H1 (cell line): Measurements from ENCODE around the gene KRTAP5-8. TPM values are rescaled to one million over a fixed set of nuclear protein-coding genes. Genes with fewer than 3 reads are reported as not detected.

ENCODE experiments used
- CTCF ChIA-PET: fragments of 300-600 bp; sonication (Branson Sonifier 250); formaldehyde crosslinking; loops from one replicate; lab custom pipeline; 2021; ENCODE audit not compliant: partially characterized antibody; lab: Charles Lee
- POLR2A ChIA-PET: fragments of 300-600 bp; sonication (Branson Sonifier 250); formaldehyde crosslinking; loops from one replicate; lab custom pipeline; 2021; ENCODE audit warnings: inconsistent platforms; ENCODE audit not compliant: partially characterized antibody; lab: Charles Lee
- DNase-seq, 2 experiments: peaks; one replicate each; pipeline versions ENCODE4 v3.0.0 to v3.0.0-alpha.2; 2010 to 2022; ENCODE audit warnings: low spot score in 2 of 2, low read depth in 1 of 2, mixed read lengths in 1 of 2
- FAIRE-seq: peaks from 2 replicates; lab custom pipeline; 2011; peaks lifted over from hg19 to GRCh38; lab: Jason Lieb, UNC
- H2AFZ ChIP-seq: 2 replicates; pipeline ENCODE4 v1.8.1; 2012; ENCODE audit warnings: low read length, inconsistent platforms
- H2AK5ac ChIP-seq: 2 replicates; pipeline ENCODE4 v1.6.1; 2013; ENCODE audit warnings: low read depth, low read length
- H2BK120ac ChIP-seq: replicated peaks from 2 replicates; pipeline ENCODE3; 2013; ENCODE audit warnings: low read depth, low read length, inconsistent platforms
- H2BK12ac ChIP-seq: 2 replicates; pipeline ENCODE4 v1.6.1; 2013; ENCODE audit warnings: low read depth, low read length
- H2BK15ac ChIP-seq: 2 replicates; pipeline ENCODE4 v1.6.1; 2013; ENCODE audit warnings: low read length
- H2BK20ac ChIP-seq: 2 replicates; pipeline ENCODE4 v1.6.1; 2013; ENCODE audit warnings: low read length
- H2BK5ac ChIP-seq: 2 replicates; pipeline ENCODE4 v1.6.1; 2013; ENCODE audit warnings: low read depth, low read length
- H3K14ac ChIP-seq: 2 replicates; pipeline ENCODE4 v1.6.1; 2013; ENCODE audit warnings: inconsistent platforms; ENCODE audit not compliant: insufficient read length
- H3K18ac ChIP-seq: 2 replicates; pipeline ENCODE4 v1.6.1; 2013; ENCODE audit warnings: low read length; ENCODE audit errors: extremely low read depth
- H3K23ac ChIP-seq: 2 replicates; pipeline ENCODE4 v1.6.1; 2013; ENCODE audit warnings: inconsistent platforms; ENCODE audit not compliant: insufficient read length
- H3K23me2 ChIP-seq: 2 replicates; pipeline ENCODE4 v1.6.1; 2013; ENCODE audit warnings: low read depth, low read length
- H3K27ac ChIP-seq: 2 replicates; pipeline ENCODE4 v1.6.1; 2011; ENCODE audit warnings: low read depth, low read length, inconsistent platforms
- H3K27me3 ChIP-seq, 4 experiments: replicated peaks in 1 of 4; 1 replicate in 1 of 4; 2 replicates in 3 of 4; pipeline versions ENCODE4 v1.6.1 to v1.8.1; 2011 to 2013; ENCODE audit warnings: low read length in 3 of 4, mild to moderate bottlenecking in 3 of 4, inconsistent platforms in 2 of 4, mixed read lengths in 2 of 4, moderate library complexity in 1 of 4; ENCODE audit not compliant: control insufficient read depth in 3 of 4, insufficient read depth in 3 of 4; ENCODE audit errors: extremely low read depth in 1 of 4
- H3K36me3 ChIP-seq, 4 experiments: 2 replicates each; pipeline versions ENCODE4 v1.6.1 to v1.8.1; 2011 to 2013; ENCODE audit warnings: mild to moderate bottlenecking in 4 of 4, low read length in 3 of 4, moderate library complexity in 2 of 4, control low read depth in 1 of 4, inconsistent platforms in 1 of 4; ENCODE audit not compliant: insufficient read depth in 4 of 4, control insufficient read depth in 2 of 4
- H3K4ac ChIP-seq: replicated peaks from 2 replicates; pipeline ENCODE3; 2013; ENCODE audit warnings: low read length, low read depth, mixed read lengths, inconsistent platforms; ENCODE audit not compliant: insufficient read length
- H3K4me1 ChIP-seq, 4 experiments: replicated peaks in 1 of 4; 1 replicate in 1 of 4; 2 replicates in 3 of 4; pipeline versions ENCODE4 v1.6.1 to v1.8.1; 2011 to 2013; ENCODE audit warnings: low read length in 3 of 4, inconsistent platforms in 2 of 4, mixed read lengths in 1 of 4; ENCODE audit not compliant: insufficient read depth in 4 of 4, control insufficient read depth in 3 of 4
- H3K4me2 ChIP-seq, 2 experiments: 2 replicates each; pipeline versions ENCODE4 v1.6.1 to v1.8.1; 2011 to 2013; ENCODE audit warnings: low read depth in 2 of 2, low read length in 2 of 2, control low read depth in 1 of 2, inconsistent platforms in 1 of 2, mild to moderate bottlenecking in 1 of 2; ENCODE audit not compliant: insufficient read depth in 1 of 2
- H3K4me3 ChIP-seq, 4 experiments: fragments of 200-600, 300-600 bp in 1 of 4; sonication (generic), shearing (Covaris generic), sonication (Bioruptor Twin) in 1 of 4; 2 replicates each; pipeline versions ENCODE4 v1.5.1 to v1.8.1; 2011 to 2016; ENCODE audit warnings: low read length in 4 of 4, low read depth in 3 of 4, control low read depth in 2 of 4, inconsistent platforms in 2 of 4, mild to moderate bottlenecking in 2 of 4, mixed read lengths in 1 of 4, moderate library complexity in 1 of 4; ENCODE audit not compliant: insufficient read depth in 2 of 4; ENCODE audit errors: extremely low read depth in 1 of 4
- H3K56ac ChIP-seq: replicated peaks from 2 replicates; pipeline ENCODE3; 2013; ENCODE audit warnings: low read depth, mild to moderate bottlenecking, mixed read lengths, low read length, inconsistent platforms; ENCODE audit not compliant: insufficient read length
- H3K79me1 ChIP-seq: 2 replicates; pipeline ENCODE4 v1.6.1; 2013; ENCODE audit warnings: low read depth, low read length, control low read depth
- H3K79me2 ChIP-seq, 2 experiments: 2 replicates each; pipeline versions ENCODE4 v1.6.1 to v1.8.1; 2012 to 2013; ENCODE audit warnings: low read length in 2 of 2, mild to moderate bottlenecking in 2 of 2, inconsistent platforms in 1 of 2; ENCODE audit not compliant: insufficient read depth in 2 of 2, control insufficient read depth in 1 of 2
- H3K9ac ChIP-seq, 4 experiments: replicated peaks in 1 of 4; 1 replicate in 1 of 4; 2 replicates in 3 of 4; pipeline versions ENCODE4 v1.6.1 to v1.8.1; 2011 to 2013; ENCODE audit warnings: low read depth in 3 of 4, low read length in 3 of 4, control low read depth in 2 of 4, mild to moderate bottlenecking in 2 of 4, moderate library complexity in 2 of 4, inconsistent platforms in 1 of 4; ENCODE audit errors: extremely low read depth in 1 of 4
- H3K9me3 ChIP-seq, 2 experiments: 2 replicates each; pipeline versions ENCODE4 v1.6.1 to v1.8.1; 2012 to 2013; ENCODE audit warnings: mild to moderate bottlenecking in 2 of 2, moderate library complexity in 2 of 2, control low read depth in 1 of 2, inconsistent platforms in 1 of 2, low read depth in 1 of 2, low read length in 1 of 2, mixed read lengths in 1 of 2; ENCODE audit not compliant: insufficient read depth in 2 of 2
- H4K20me1 ChIP-seq, 2 experiments: replicated peaks in 1 of 2; 2 replicates each; pipeline versions ENCODE3 to v1.8.1; 2011 to 2013; ENCODE audit warnings: inconsistent platforms in 2 of 2, low read length in 2 of 2, mild to moderate bottlenecking in 1 of 2; ENCODE audit not compliant: insufficient read depth in 2 of 2, control insufficient read depth in 1 of 2
- H4K5ac ChIP-seq: 2 replicates; pipeline ENCODE4 v1.6.1; 2013; ENCODE audit warnings: low read length, low read depth, mixed read lengths, inconsistent platforms; ENCODE audit not compliant: insufficient read length
- H4K8ac ChIP-seq: 2 replicates; pipeline ENCODE4 v1.8.0; 2013; ENCODE audit warnings: mild to moderate bottlenecking, moderate library complexity, low read length, inconsistent platforms; ENCODE audit not compliant: insufficient read depth; ENCODE audit errors: extremely low read depth
- H4K91ac ChIP-seq: replicated peaks from 2 replicates; pipeline ENCODE3; 2013; ENCODE audit warnings: low read length, mixed read lengths, inconsistent platforms; ENCODE audit not compliant: insufficient read length
- HDAC2 ChIP-seq, 2 experiments: fragments of 300-600 bp in 1 of 2; sonication (generic) in 1 of 2; IDR thresholded peaks; 2 replicates each; pipeline ENCODE4 v1.6.1; 2011 to 2012; ENCODE audit warnings: low read depth in 2 of 2, low read length in 2 of 2, mild to moderate bottlenecking in 2 of 2, moderate library complexity in 2 of 2, borderline replicate concordance in 1 of 2, inconsistent platforms in 1 of 2
- MAFK ChIP-seq: IDR thresholded peaks from 2 replicates; pipeline ENCODE4 v1.6.1; 2012; ENCODE audit warnings: low read depth, mild to moderate bottlenecking, improper control_type of control experiment, low read length
- SAP30 ChIP-seq: fragments of 300-600 bp; sonication (generic); IDR thresholded peaks from 2 replicates; pipeline ENCODE4 v1.7.1; 2012; ENCODE audit warnings: low read length, moderate library complexity, mild to moderate bottlenecking, inconsistent platforms; ENCODE audit not compliant: insufficient read depth, insufficient replicate concordance
- SP2 ChIP-seq: IDR thresholded peaks from 2 replicates; pipeline ENCODE4 v1.6.1; 2012; ENCODE audit warnings: mild to moderate bottlenecking, low read length, inconsistent platforms
- SP4 ChIP-seq: IDR thresholded peaks from 2 replicates; pipeline ENCODE4 v1.6.1; 2012; ENCODE audit warnings: low read length, inconsistent platforms
- WGBS, 2 experiments: shearing (Covaris generic) in 1 of 2; methylation state at CpG; one replicate each; pipeline versions ENCODE4 v1.1.6 to v1.1.7; 2013 to 2015; ENCODE audit warnings: low lambda C conversion rate in 2 of 2, mixed read lengths in 2 of 2, inconsistent platforms in 1 of 2, low coverage in 1 of 2, missing lambda C conversion rate in 1 of 2; ENCODE audit not compliant: insufficient replicate concordance in 2 of 2, insufficient coverage in 1 of 2, insufficient read length in 1 of 2; ENCODE audit errors: extremely low coverage in 1 of 2, missing lambda C conversion rate in 1 of 2; 5-methylcytosine and 5-hydroxymethylcytosine counted together
- polyA plus RNA-seq, 7 experiments: library from polyadenylated mRNA; depleted of rRNA in 3 of 7; stranded (reverse) in 5 of 7; unstranded in 2 of 7; fragments of >200 nt in 5 of 7; fragments of 200-250 nt in 2 of 7; gene quantifications; 1 replicate in 5 of 7; 2 replicates in 1 of 7; 4 replicates in 1 of 7; pipeline versions ENCODE4 v1.2.1 to v1.2.3, GENCODE V29; 2011 to 2013; ENCODE audit warnings: missing spikeins in 2 of 7, mixed read lengths in 2 of 7
- total RNA-seq: library from RNA; stranded (reverse); fragmentation: NEBNext Ultra II Directional; extraction: Animal tissue kit (Norgen Biotek cat#: 25700); gene quantifications from 2 replicates; pipeline ENCODE4 v1.2.1, GENCODE V29; 2021

KRTAP5-8 gene
- total and polyA plus RNA-seq, 2 of the 8 experiments (the other 6 are each of a cell fraction or from before 2014, with no cell fraction given), result not detected

DNA sequence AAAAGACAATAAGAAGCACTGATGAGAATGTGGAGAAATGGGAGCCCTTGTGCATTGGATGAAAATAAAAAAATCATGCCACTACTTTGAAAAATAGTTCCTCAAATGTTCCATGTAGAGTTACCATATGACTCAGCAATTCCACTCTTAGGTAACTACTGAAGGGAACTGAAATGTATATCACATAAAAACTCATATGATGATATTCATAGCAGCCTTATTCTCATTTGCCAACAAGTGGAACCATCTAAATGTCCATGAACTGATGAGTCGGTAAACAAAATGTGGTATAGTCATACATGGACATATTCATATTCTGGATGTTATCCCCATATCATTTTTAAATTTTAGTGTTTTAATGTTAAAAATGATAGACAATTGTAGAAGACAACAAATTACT is 13.9 kb downstream of the KRTAP5-8 start:
- no peaks in the 10 kb centered on the region for H3K27me3 ChIP-seq
- H2AK5ac ChIP-seq, result no peak overlapping the region
- CTCF ChIA-PET, result interaction anchor here (4.0 kb wide), 1 partner anchor 12 kb away, joined by 15 read pairs; no protein-coding TSS in a partner anchor
- no peaks in the 10 kb centered on the region for H3K79me2 ChIP-seq
- H3K18ac ChIP-seq, result no peak overlapping the region
- H2BK5ac ChIP-seq, result no peak overlapping the region
- no peak overlapping the region for H2BK120ac ChIP-seq
- H3K56ac ChIP-seq, result no peak overlapping the region
- POLR2A ChIA-PET, result no interaction called here
- H3K23ac ChIP-seq, result no peak overlapping the region
- H3K36me3 ChIP-seq, result no peaks in the 10 kb centered on the region
- H3K27ac ChIP-seq, result no peak overlapping the region
- no peak overlapping the region for H4K5ac ChIP-seq
- peaks cover 2% of the 10 kb centered on the region; the same call in 1 of the 2 replicates for H3K23me2 ChIP-seq
- no peak overlapping the region for H2BK20ac ChIP-seq
- no peak overlapping the region for H3K4me2 ChIP-seq
- no peak overlapping the region for H2AFZ ChIP-seq
- H4K20me1 ChIP-seq, result no peaks in the 10 kb centered on the region
- no peak for FAIRE-seq
- no peak overlapping the region for H3K14ac ChIP-seq
- no peak overlapping the region for H2BK12ac ChIP-seq
- H3K9ac ChIP-seq, result no peak overlapping the region
- TF ChIP-seq MAFK, result 0 out of 2 replicates have a peak, but pooled peaks have one; percentile 19
- TF ChIP-seq SP4, result no peak
- TF ChIP-seq HDAC2 (IDR thresholded peaks at IDR 0.05; ENCODE audit: borderline replicate concordance in 1 of 2, low read depth in 2 of 2, low read length in 2 of 2), result no peak
- TF ChIP-seq SP2, result no peak
- TF ChIP-seq SAP30, result no peak
- TF ChIP-seq, all 59 proteins: peak for 1
- Histone ChIP-seq H4K8ac (no peak overlapping the region), H3K9me3 (peaks cover under 1 to 8% of the 10 kb centered on the region in 2 experiments; a peak in 1 of 4 replicates), H2BK15ac (no peak overlapping the region), H4K91ac (no peak overlapping the region), H3K79me1 (no peaks in the 10 kb centered on the region), H3K4ac (no peak overlapping the region), H3K4me3 (no peak overlapping the region), H3K4me1 (0 out of 7 replicates have a peak, but pooled peaks cover 0 to 2% (median 0%) of the 10 kb centered on the region in 4 experiments)
- WGBS, 2 experiments, result 100% methylated on average over 1 of the region's 1 CpG; no CpG with 5 or more reads in 1 of the 2 experiments
- DNase-seq, result no peak
